Measurements from ENCODE around the gene KCNIP1. TPM values are rescaled to one million over a fixed set of nuclear protein-coding genes. Genes with fewer than 3 reads are reported as not detected.

The KCNIP1 gene
- total RNA-seq, 1 donor from 2014 or later: 2.3 TPM

- no peak overlapping the region for H3K4me3 Mint-ChIP-seq
- no peak overlapping the region for H3K27ac Mint-ChIP-seq
- peaks cover 7% of the 10 kb centered on the region for H3K4me1 Mint-ChIP-seq
- H3K27me3 Mint-ChIP-seq (ENCODE audit: low read depth): peaks cover 91% of the 10 kb centered on the region
- H3K9me3 Mint-ChIP-seq: peaks cover 3% of the 10 kb centered on the region
- TF ChIP-seq, protein P1, sequence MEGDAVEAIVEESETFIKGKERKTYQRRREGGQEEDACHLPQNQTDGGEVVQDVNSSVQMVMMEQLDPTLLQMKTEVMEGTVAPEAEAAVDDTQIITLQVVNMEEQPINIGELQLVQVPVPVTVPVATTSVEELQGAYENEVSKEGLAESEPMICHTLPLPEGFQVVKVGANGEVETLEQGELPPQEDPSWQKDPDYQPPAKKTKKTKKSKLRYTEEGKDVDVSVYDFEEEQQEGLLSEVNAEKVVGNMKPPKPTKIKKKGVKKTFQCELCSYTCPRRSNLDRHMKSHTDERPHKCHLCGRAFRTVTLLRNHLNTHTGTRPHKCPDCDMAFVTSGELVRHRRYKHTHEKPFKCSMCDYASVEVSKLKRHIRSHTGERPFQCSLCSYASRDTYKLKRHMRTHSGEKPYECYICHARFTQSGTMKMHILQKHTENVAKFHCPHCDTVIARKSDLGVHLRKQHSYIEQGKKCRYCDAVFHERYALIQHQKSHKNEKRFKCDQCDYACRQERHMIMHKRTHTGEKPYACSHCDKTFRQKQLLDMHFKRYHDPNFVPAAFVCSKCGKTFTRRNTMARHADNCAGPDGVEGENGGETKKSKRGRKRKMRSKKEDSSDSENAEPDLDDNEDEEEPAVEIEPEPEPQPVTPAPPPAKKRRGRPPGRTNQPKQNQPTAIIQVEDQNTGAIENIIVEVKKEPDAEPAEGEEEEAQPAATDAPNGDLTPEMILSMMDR (IDR thresholded peaks at IDR 0.05; ENCODE audit: unreplicated experiment): no peak
- H3K36me3 Mint-ChIP-seq: peaks cover 1% of the 10 kb centered on the region
- no peak for DNase-seq (ENCODE audit: low spot score in 2 of 2, unreplicated experiment in 2 of 2)
Observed at GRCh38 chr5:170587808-170588207, 84.0 kb downstream of the KCNIP1 start.

DNA sequence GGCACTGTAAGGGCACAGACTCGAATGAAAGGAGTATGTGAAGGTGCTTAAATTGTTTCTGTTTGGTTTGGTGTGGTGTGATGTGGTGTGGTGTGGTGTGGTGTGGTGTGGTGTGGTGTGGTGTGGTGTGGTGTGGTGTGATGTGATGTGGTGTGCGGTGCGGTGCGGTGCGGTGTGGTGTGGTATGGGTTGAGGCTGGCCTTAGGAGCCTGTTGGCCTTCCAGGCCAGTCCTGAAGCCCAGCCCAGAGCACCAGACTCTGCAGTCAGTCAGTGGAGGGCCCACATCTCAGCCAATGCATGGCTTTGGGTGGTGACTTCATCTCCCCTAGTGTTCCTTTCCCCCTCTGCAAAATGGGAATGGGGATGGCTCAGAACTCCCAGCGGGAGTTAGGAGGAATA is 85.8 kb downstream of the KCNIP1 start:
- Mint-ChIP-seq H3K27me3 (ENCODE audit: low read depth) (peaks cover 93% of the 10 kb centered on the region), H3K4me1 (no peaks in the 10 kb centered on the region), H3K36me3 (peaks cover 1% of the 10 kb centered on the region), H3K27ac (no peak overlapping the region), H3K4me3 (no peak overlapping the region), H3K9me3 (peaks cover 3% of the 10 kb centered on the region)
- DNase-seq (ENCODE audit: low spot score in 2 of 2, unreplicated experiment in 2 of 2): no peak
- TF ChIP-seq, protein P1 (IDR thresholded peaks at IDR 0.05; ENCODE audit: unreplicated experiment): no peak

DNA sequence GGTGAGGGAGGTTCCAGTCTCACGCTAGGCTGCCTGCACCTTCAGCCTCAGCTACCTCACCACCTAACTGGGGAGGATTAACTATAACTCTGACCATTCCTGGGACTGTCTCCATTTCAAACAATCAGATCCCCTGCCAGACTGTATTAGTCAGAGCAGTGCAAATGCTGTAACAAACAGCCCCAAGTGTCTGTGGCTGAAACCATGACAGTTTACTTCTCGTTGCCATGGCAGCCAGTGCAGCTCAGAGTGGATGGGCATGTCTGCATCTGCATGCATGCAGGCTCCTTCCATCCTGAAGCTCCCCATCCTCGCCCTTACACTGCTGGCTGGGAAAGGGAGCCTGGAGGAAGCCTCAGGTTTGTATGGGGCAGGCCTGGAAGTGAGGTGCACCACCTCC is 86.7 kb downstream of the KCNIP1 start:
- TF ChIP-seq, protein P1 (IDR thresholded peaks at IDR 0.05; ENCODE audit: unreplicated experiment): no peak
- Mint-ChIP-seq H3K27me3 (ENCODE audit: low read depth) (peaks cover 96% of the 10 kb centered on the region), H3K27ac (no peak overlapping the region), H3K4me1 (no peaks in the 10 kb centered on the region), H3K9me3 (peaks cover 3% of the 10 kb centered on the region), H3K4me3 (no peak overlapping the region), H3K36me3 (peaks cover 1% of the 10 kb centered on the region)
- DNase-seq (ENCODE audit: low spot score in 2 of 2, unreplicated experiment in 2 of 2): no peak

GRCh38 chr5:170591054-170591453 is 87.2 kb downstream of the KCNIP1 start:
- peaks cover 96% of the 10 kb centered on the region for H3K27me3 Mint-ChIP-seq (ENCODE audit: low read depth)
- DNase-seq (ENCODE audit: low spot score in 2 of 2, unreplicated experiment in 2 of 2): no peak

GRCh38 chr5:170596482-170597044 is 92.7 kb downstream of the KCNIP1 start:
- Mint-ChIP-seq H3K9me3 (no peaks in the 10 kb centered on the region), H3K4me1 (peaks cover 28% of the 10 kb centered on the region), H3K27ac (no peak overlapping the region), H3K27me3 (ENCODE audit: low read depth) (peaks cover 86% of the 10 kb centered on the region), H3K36me3 (no peaks in the 10 kb centered on the region), H3K4me3 (no peak overlapping the region)
- no peak for DNase-seq (ENCODE audit: low spot score in 2 of 2, unreplicated experiment in 2 of 2)
- TF ChIP-seq, protein P1 (IDR thresholded peaks at IDR 0.05; ENCODE audit: unreplicated experiment): no peak

More at GRCh38 chr5:170591054-170591453, 87.2 kb downstream of the KCNIP1 start:
- H3K4me3 Mint-ChIP-seq: no peak overlapping the region
- no peaks in the 10 kb centered on the region for H3K4me1 Mint-ChIP-seq
- TF ChIP-seq, protein P1 (IDR thresholded peaks at IDR 0.05; ENCODE audit: unreplicated experiment): no peak
- peaks cover 1% of the 10 kb centered on the region for H3K36me3 Mint-ChIP-seq
- H3K27ac Mint-ChIP-seq: no peak overlapping the region
- peaks cover 3% of the 10 kb centered on the region for H3K9me3 Mint-ChIP-seq

Data from mesothelial cell of epicardium (in vitro differentiated cells).